HepG2 (cell line): Measurements from ENCODE around the gene FAM50A. TPM values are rescaled to one million over a fixed set of nuclear protein-coding genes. Genes with fewer than 3 reads are reported as not detected.

ENCODE experiments used
- MEF2D ChIP-seq: sonication (generic); formaldehyde crosslinking; IDR thresholded peaks from 2 replicates; pipeline ENCODE4 v1.5.1; 2020; ENCODE audit warnings: mild to moderate bottlenecking, missing genetic modification reagents
- SP5 ChIP-seq: IDR thresholded peaks from 2 replicates; pipeline ENCODE4 v1.6.1; 2016; ENCODE audit warnings: low read depth, borderline replicate concordance
- TBX2 ChIP-seq: sonication (generic); formaldehyde crosslinking; IDR thresholded peaks from 2 replicates; pipeline ENCODE4 v1.5.0; 2020; ENCODE audit warnings: missing genetic modification reagents, mild to moderate bottlenecking, borderline replicate concordance
- TGIF2 ChIP-seq: IDR thresholded peaks from 2 replicates; pipeline ENCODE4 v1.6.1; 2016; ENCODE audit warnings: control low read depth, missing compliant biosample characterization
- THAP11 ChIP-seq: IDR thresholded peaks from 2 replicates; pipeline ENCODE4 v1.6.1; 2016; ENCODE audit warnings: missing biosample characterization, missing genetic modification reagents
- U2AF1 ChIP-seq: fragments of 200-400 bp; formaldehyde crosslinking; optimal IDR thresholded peaks from 2 replicates; pipeline ENCODE3; 2017; ENCODE audit warnings: mild to moderate bottlenecking, low read depth, low read length
- ZNF367 ChIP-seq: sonication (generic); formaldehyde crosslinking; IDR thresholded peaks from 2 replicates; pipeline ENCODE4 v1.4.0; 2020; ENCODE audit warnings: missing genetic modification reagents, borderline replicate concordance
- ZNF761 ChIP-seq: sonication (generic); formaldehyde crosslinking; conservative IDR thresholded peaks from 2 replicates; pipeline ENCODE4 v1.4.0; 2020; ENCODE audit warnings: mild to moderate bottlenecking, missing genetic modification reagents
- ZNF790 ChIP-seq: sonication (generic); formaldehyde crosslinking; IDR thresholded peaks from 2 replicates; pipeline ENCODE4 v1.8.0; 2022; ENCODE audit warnings: missing genetic modification reagents, mild to moderate bottlenecking, borderline replicate concordance
- polyA plus RNA-seq, 8 experiments: library from polyadenylated mRNA; depleted of rRNA in 3 of 8; stranded (reverse) in 7 of 8; unstranded in 1 of 8; fragments of >200 nt; fragmentation: Illumina TruSeq in 4 of 8; extraction: Trizol in 4 of 8; gene quantifications; 2 replicates each; pipeline versions ENCODE4 v1.2.1 to v1.2.3, GENCODE V29; 2011 to 2016; ENCODE audit warnings: low read depth in 4 of 8, missing spikeins in 1 of 8, mixed read lengths in 1 of 8; ENCODE audit not compliant: insufficient read depth in 1 of 8
- total RNA-seq, 5 experiments: library from RNA; depleted of rRNA; stranded (reverse); fragments of >200 nt; fragmentation: Illumina TruSeq; extraction: Trizol; gene quantifications; 2 replicates each; pipeline ENCODE4 v1.2.3, GENCODE V29; 2016; ENCODE audit warnings: low read depth in 1 of 5
- TF ChIP-seq, protein P1 (sequence below): sonication (generic); formaldehyde crosslinking; IDR thresholded peaks from 2 replicates; pipeline ENCODE4 v1.4.0; 2020; ENCODE audit warnings: missing genetic modification reagents
- TF ChIP-seq, protein P2 (sequence below), 2 experiments: fragments of 450-650 bp in 1 of 2; sonication (generic) in 1 of 2; formaldehyde crosslinking; IDR thresholded peaks; 2 replicates each; pipeline versions ENCODE4 v1.5.0 to v1.8.0; 2020 to 2022; ENCODE audit warnings: mild to moderate bottlenecking in 1 of 2, missing genetic modification reagents in 1 of 2
- TF ChIP-seq, protein P3 (sequence below), 2 experiments: fragments of 450-650 bp in 1 of 2; sonication (generic) in 1 of 2; formaldehyde crosslinking in 1 of 2; IDR thresholded peaks; 2 replicates each; pipeline versions ENCODE4 v1.6.1 to v1.8.0; 2016 to 2022; ENCODE audit warnings: antibody characterized with exemption in 1 of 2, mild to moderate bottlenecking in 1 of 2, missing genetic modification reagents in 1 of 2
- TF ChIP-seq, protein P4 (sequence below): sonication (generic); formaldehyde crosslinking; IDR thresholded peaks from 2 replicates; pipeline ENCODE4 v1.5.0; 2020; ENCODE audit warnings: missing genetic modification reagents

The FAM50A gene
- total and polyA plus RNA-seq, 2 of the 13 experiments (the other 11 are each of a cell fraction or from before 2014, with no cell fraction given), result 30.7 to 40.7 TPM

DNA sequence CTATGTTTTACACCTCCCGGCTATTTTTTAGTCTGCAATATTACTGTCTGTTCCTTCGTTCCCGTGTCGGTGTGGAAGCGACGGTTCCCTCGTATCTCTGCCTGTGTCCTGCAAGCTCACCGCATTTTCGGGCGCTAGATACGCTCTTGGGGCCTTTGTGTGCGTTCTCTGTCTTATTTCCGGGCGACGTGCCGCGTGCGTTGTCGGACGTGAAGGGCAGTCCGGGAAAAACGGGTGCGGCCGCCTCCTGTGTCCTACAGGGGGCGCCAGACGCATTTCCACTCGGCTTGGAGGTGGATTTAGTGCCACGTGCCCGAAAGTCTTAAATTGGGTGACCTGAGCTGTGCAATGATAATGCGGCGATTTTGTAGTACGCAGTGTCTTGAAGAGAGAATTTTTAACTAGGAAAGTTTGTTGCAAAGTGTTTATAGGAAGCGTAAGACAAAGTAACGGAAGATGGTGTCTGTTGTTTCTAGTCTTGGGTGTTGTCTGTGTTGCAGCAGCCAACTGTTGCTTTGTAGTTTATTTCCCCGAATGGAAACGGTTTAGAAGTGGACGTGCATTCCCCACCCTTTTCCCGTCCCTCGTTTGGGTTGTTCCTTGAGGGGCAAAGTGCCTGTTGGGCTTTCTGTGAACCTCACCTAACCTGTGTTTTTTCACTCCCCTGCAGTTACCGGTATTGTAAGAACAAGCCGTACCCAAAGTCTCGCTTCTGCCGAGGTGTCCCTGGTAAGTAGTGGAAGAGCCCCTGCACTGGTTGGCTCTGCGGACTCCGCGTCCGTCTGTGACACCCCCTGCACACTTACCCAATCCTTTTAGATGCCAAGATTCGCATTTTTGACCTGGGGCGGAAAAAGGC lies 45.0 kb upstream of the FAM50A start (continued):
- TF ChIP-seq, protein P1, sequence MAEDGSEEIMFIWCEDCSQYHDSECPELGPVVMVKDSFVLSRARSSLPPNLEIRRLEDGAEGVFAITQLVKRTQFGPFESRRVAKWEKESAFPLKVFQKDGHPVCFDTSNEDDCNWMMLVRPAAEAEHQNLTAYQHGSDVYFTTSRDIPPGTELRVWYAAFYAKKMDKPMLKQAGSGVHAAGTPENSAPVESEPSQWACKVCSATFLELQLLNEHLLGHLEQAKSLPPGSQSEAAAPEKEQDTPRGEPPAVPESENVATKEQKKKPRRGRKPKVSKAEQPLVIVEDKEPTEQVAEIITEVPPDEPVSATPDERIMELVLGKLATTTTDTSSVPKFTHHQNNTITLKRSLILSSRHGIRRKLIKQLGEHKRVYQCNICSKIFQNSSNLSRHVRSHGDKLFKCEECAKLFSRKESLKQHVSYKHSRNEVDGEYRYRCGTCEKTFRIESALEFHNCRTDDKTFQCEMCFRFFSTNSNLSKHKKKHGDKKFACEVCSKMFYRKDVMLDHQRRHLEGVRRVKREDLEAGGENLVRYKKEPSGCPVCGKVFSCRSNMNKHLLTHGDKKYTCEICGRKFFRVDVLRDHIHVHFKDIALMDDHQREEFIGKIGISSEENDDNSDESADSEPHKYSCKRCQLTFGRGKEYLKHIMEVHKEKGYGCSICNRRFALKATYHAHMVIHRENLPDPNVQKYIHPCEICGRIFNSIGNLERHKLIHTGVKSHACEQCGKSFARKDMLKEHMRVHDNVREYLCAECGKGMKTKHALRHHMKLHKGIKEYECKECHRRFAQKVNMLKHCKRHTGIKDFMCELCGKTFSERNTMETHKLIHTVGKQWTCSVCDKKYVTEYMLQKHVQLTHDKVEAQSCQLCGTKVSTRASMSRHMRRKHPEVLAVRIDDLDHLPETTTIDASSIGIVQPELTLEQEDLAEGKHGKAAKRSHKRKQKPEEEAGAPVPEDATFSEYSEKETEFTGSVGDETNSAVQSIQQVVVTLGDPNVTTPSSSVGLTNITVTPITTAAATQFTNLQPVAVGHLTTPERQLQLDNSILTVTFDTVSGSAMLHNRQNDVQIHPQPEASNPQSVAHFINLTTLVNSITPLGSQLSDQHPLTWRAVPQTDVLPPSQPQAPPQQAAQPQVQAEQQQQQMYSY (CRISPR knock-in tag), result no peak
- TF ChIP-seq, protein P2, sequence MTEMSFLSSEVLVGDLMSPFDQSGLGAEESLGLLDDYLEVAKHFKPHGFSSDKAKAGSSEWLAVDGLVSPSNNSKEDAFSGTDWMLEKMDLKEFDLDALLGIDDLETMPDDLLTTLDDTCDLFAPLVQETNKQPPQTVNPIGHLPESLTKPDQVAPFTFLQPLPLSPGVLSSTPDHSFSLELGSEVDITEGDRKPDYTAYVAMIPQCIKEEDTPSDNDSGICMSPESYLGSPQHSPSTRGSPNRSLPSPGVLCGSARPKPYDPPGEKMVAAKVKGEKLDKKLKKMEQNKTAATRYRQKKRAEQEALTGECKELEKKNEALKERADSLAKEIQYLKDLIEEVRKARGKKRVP (CRISPR knock-in tag; IDR thresholded peaks at IDR 0.05), result peak in 1 of 2 experiments; percentile 15; a peak in 1 of 4 replicates
- TF ChIP-seq, protein P3, sequence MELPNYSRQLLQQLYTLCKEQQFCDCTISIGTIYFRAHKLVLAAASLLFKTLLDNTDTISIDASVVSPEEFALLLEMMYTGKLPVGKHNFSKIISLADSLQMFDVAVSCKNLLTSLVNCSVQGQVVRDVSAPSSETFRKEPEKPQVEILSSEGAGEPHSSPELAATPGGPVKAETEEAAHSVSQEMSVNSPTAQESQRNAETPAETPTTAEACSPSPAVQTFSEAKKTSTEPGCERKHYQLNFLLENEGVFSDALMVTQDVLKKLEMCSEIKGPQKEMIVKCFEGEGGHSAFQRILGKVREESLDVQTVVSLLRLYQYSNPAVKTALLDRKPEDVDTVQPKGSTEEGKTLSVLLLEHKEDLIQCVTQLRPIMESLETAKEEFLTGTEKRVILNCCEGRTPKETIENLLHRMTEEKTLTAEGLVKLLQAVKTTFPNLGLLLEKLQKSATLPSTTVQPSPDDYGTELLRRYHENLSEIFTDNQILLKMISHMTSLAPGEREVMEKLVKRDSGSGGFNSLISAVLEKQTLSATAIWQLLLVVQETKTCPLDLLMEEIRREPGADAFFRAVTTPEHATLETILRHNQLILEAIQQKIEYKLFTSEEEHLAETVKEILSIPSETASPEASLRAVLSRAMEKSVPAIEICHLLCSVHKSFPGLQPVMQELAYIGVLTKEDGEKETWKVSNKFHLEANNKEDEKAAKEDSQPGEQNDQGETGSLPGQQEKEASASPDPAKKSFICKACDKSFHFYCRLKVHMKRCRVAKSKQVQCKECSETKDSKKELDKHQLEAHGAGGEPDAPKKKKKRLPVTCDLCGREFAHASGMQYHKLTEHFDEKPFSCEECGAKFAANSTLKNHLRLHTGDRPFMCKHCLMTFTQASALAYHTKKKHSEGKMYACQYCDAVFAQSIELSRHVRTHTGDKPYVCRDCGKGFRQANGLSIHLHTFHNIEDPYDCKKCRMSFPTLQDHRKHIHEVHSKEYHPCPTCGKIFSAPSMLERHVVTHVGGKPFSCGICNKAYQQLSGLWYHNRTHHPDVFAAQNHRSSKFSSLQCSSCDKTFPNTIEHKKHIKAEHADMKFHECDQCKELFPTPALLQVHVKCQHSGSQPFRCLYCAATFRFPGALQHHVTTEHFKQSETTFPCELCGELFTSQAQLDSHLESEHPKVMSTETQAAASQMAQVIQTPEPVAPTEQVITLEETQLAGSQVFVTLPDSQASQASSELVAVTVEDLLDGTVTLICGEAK (IDR thresholded peaks at IDR 0.05), result no peak
- TF ChIP-seq, protein P3 (CRISPR knock-in tag; IDR thresholded peaks at IDR 0.05), result no peak
- TF ChIP-seq, protein P4, sequence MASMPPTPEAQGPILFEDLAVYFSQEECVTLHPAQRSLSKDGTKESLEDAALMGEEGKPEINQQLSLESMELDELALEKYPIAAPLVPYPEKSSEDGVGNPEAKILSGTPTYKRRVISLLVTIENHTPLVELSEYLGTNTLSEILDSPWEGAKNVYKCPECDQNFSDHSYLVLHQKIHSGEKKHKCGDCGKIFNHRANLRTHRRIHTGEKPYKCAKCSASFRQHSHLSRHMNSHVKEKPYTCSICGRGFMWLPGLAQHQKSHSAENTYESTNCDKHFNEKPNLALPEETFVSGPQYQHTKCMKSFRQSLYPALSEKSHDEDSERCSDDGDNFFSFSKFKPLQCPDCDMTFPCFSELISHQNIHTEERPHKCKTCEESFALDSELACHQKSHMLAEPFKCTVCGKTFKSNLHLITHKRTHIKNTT, result no peak
- TF ChIP-seq ZNF367 (CRISPR knock-in tag) (no peak), TGIF2 (CRISPR knock-in tag) (peak; percentile 24; the same call in 1 of the 2 replicates), TBX2 (no peak), ZNF790 (CRISPR knock-in tag) (0 out of 2 replicates have a peak, but pooled peaks have one; percentile 29), ZNF761 (no peak), SP5 (CRISPR knock-in tag) (no peak), U2AF1 (no peak), MEF2D (CRISPR knock-in tag) (no peak), THAP11 (CRISPR knock-in tag) (no peak)
